ENCODE results near the gene MCAT.

DNA sequence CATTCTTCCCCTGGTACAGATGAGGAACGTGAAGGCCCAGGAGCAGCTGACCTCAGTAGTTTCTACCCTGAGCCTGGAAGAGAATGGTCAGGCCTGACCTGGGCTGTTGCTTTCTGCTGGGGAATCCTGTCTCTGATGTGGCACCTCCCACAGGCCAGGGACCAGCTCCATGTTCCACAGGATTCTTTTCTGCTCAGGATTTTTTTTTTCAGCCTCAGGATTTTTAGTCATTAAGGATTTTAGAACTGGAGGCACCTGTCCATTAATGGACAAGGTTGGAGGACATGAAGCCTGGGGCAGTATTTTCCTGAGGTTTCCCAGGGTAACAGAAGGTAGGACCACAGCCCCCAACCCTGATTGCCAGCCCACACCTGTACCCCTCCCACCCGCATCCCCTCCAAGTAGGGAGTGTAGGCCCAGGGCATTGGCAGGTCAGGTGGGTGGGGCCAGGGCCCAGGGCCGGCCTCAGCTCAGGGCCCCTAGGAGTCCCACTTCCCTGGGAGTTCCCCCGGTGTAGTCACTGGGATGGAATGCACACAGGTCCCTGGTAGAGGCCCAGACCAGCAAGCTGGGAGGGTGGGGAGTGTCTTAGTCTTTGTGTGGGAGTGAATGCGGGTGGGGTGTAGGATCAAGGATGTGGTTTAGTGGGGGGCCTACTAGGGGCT lies 16.6 kb downstream of the MCAT start:
- TF ChIP-seq, protein P1, sequence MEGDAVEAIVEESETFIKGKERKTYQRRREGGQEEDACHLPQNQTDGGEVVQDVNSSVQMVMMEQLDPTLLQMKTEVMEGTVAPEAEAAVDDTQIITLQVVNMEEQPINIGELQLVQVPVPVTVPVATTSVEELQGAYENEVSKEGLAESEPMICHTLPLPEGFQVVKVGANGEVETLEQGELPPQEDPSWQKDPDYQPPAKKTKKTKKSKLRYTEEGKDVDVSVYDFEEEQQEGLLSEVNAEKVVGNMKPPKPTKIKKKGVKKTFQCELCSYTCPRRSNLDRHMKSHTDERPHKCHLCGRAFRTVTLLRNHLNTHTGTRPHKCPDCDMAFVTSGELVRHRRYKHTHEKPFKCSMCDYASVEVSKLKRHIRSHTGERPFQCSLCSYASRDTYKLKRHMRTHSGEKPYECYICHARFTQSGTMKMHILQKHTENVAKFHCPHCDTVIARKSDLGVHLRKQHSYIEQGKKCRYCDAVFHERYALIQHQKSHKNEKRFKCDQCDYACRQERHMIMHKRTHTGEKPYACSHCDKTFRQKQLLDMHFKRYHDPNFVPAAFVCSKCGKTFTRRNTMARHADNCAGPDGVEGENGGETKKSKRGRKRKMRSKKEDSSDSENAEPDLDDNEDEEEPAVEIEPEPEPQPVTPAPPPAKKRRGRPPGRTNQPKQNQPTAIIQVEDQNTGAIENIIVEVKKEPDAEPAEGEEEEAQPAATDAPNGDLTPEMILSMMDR (IDR thresholded peaks at IDR 0.05) = no peak
- TF ChIP-seq POLR2A (IDR thresholded peaks at IDR 0.05) = no peak

Measured in adrenal gland (tissue), 5 donors.